IMR-90 (cell line): ENCODE results near the gene TRAK2. TPM values are rescaled to one million over a fixed set of nuclear protein-coding genes. Genes with fewer than 3 reads are reported as not detected.
"Not testable (repeated sequence)": the region's sequence is repeated elsewhere in the genome, so short reads cannot be mapped to it uniquely, and the experiment has no call there.

Experiments
- ATAC-seq: fragments of 200-7000 bp; cut with Tn5 transposase; 2 replicates; pipeline ENCODE4 v1.9.1; 2020; ENCODE audit warnings: low read depth, mild to moderate bottlenecking, moderate library complexity
- BruUV-seq: library from RNA; stranded (reverse); fragments of 400-500 nt; replicated peaks from 2 replicates; lab custom pipeline; 2021; lab: Mats Ljungman, UMichigan
- CTCF ChIA-PET: fragments of 300-600 bp; formaldehyde crosslinking; extraction: SDS; loops from one replicate; lab custom pipeline; 2021; ENCODE audit warnings: antibody characterized with exemption; lab: Yijun Ruan, JAX
- POLR2A ChIA-PET: fragments of 300-600 bp; sonication (Branson Sonifier 250); formaldehyde crosslinking; loops from one replicate; lab custom pipeline; 2022; ENCODE audit warnings: antibody characterized with exemption; ENCODE audit not compliant: unreplicated experiment; lab: Charles Lee
- DNase-seq: peaks from one replicate; pipeline ENCODE4 v3.0.0; 2013
- H2AFZ ChIP-seq: replicated peaks from 2 replicates; pipeline ENCODE3; 2013; ENCODE audit warnings: low read length, mild to moderate bottlenecking; ENCODE audit not compliant: poor library complexity
- H2AK5ac ChIP-seq: 2 replicates; pipeline ENCODE4 v1.6.1; 2013; ENCODE audit warnings: low read depth, low read length, inconsistent platforms
- H2AK9ac ChIP-seq: replicated peaks from 2 replicates; pipeline ENCODE3; 2013; ENCODE audit warnings: mild to moderate bottlenecking, low read depth, low read length, moderate library complexity; ENCODE audit not compliant: poor library complexity
- H2BK120ac ChIP-seq: 2 replicates; pipeline ENCODE4 v1.6.1; 2013; ENCODE audit warnings: low read depth, low read length, inconsistent platforms
- H2BK15ac ChIP-seq: 3 replicates; pipeline ENCODE4 v1.6.1; 2013; ENCODE audit warnings: low read depth, low read length, inconsistent platforms
- H2BK20ac ChIP-seq: 2 replicates; pipeline ENCODE4 v1.6.1; 2013; ENCODE audit warnings: low read depth, mild to moderate bottlenecking, inconsistent platforms, low read length, moderate library complexity
- H2BK5ac ChIP-seq: 2 replicates; pipeline ENCODE4 v1.6.1; 2013; ENCODE audit warnings: mild to moderate bottlenecking, low read depth, low read length, inconsistent platforms; ENCODE audit not compliant: poor library complexity, severe bottlenecking
- H3K14ac ChIP-seq: replicated peaks from 2 replicates; pipeline ENCODE4 v1.6.1; 2013; ENCODE audit warnings: low read depth, low read length, inconsistent platforms
- H3K18ac ChIP-seq: 2 replicates; pipeline ENCODE4 v1.6.1; 2013; ENCODE audit warnings: low read depth, low read length, control low read depth
- H3K23ac ChIP-seq: 2 replicates; pipeline ENCODE4 v1.6.1; 2013; ENCODE audit warnings: low read depth, low read length, inconsistent platforms
- H3K27ac ChIP-seq: 2 replicates; pipeline ENCODE4 v1.5.1; 2013; ENCODE audit warnings: mild to moderate bottlenecking, control low read depth, low read length; ENCODE audit not compliant: insufficient read depth
- H3K27me3 ChIP-seq: 2 replicates; pipeline ENCODE4 v1.6.1; 2013; ENCODE audit warnings: low read length; ENCODE audit not compliant: control insufficient read depth, insufficient read depth
- H3K36me3 ChIP-seq: 2 replicates; pipeline ENCODE4 v1.6.1; 2013; ENCODE audit warnings: low read length, mixed read lengths; ENCODE audit not compliant: control insufficient read depth, insufficient read depth
- H3K4ac ChIP-seq: 2 replicates; pipeline ENCODE4 v1.6.1; 2013; ENCODE audit warnings: low read depth, low read length, inconsistent platforms
- H3K4me1 ChIP-seq: 2 replicates; pipeline ENCODE4 v1.6.1; 2013; ENCODE audit warnings: low read length, mixed read lengths; ENCODE audit not compliant: control insufficient read depth, insufficient read depth
- H3K4me2 ChIP-seq: 2 replicates; pipeline ENCODE4 v1.6.1; 2013; ENCODE audit warnings: low read depth, mild to moderate bottlenecking, control low read depth, low read length, moderate library complexity
- H3K4me3 ChIP-seq: 2 replicates; pipeline ENCODE4 v1.5.1; 2013; ENCODE audit warnings: low read depth, mild to moderate bottlenecking, control low read depth, low read length, moderate library complexity; ENCODE audit not compliant: insufficient read depth
- H3K56ac ChIP-seq: 2 replicates; pipeline ENCODE4 v1.6.1; 2013; ENCODE audit warnings: low read length, inconsistent platforms; ENCODE audit not compliant: insufficient read depth; ENCODE audit errors: extremely low read depth
- H3K79me1 ChIP-seq, 2 experiments: 2 replicates each; pipeline ENCODE4 v1.6.1; 2013; ENCODE audit warnings: low read length in 2 of 2, inconsistent platforms in 1 of 2, low read depth in 1 of 2
- H3K9ac ChIP-seq: 2 replicates; pipeline ENCODE4 v1.6.1; 2013; ENCODE audit warnings: low read depth, low read length, control low read depth
- H3K9me1 ChIP-seq: 2 replicates; pipeline ENCODE4 v1.6.1; 2013; ENCODE audit warnings: low read length, inconsistent platforms; ENCODE audit not compliant: insufficient read depth
- H3K9me3 ChIP-seq: 2 replicates; pipeline ENCODE4 v1.6.1; 2013; ENCODE audit warnings: low read length; ENCODE audit not compliant: control insufficient read depth, insufficient read depth
- H4K20me1 ChIP-seq: 2 replicates; pipeline ENCODE4 v1.6.1; 2013; ENCODE audit warnings: low read length, inconsistent platforms; ENCODE audit not compliant: insufficient read depth
- H4K5ac ChIP-seq: 2 replicates; pipeline ENCODE4 v1.6.1; 2013; ENCODE audit warnings: mild to moderate bottlenecking, low read depth, low read length, control low read depth
- H4K8ac ChIP-seq, 2 experiments: 2 replicates each; pipeline ENCODE4 v1.6.1; 2013; ENCODE audit warnings: low read depth in 2 of 2, low read length in 2 of 2, control low read depth in 1 of 2, inconsistent platforms in 1 of 2
- H4K91ac ChIP-seq: 2 replicates; pipeline ENCODE4 v1.6.1; 2013; ENCODE audit warnings: low read depth, low read length, inconsistent platforms; ENCODE audit not compliant: insufficient read depth
- dilution Hi-C: fragments of 300-500 bp; cut with HindIII; formaldehyde crosslinking; loops from one replicate; pipeline ENCODE4 v1.14.3; 2018; ENCODE audit warnings: low sequenced_read_pairs; ENCODE audit not compliant: unreplicated experiment
- in situ Hi-C: fragments of 300-500 bp; cut with MboI; formaldehyde crosslinking; loops from 3 replicates; pipeline ENCODE4 v1.14.3; 2019; ENCODE audit warnings: low sequenced_read_pairs, inconsistent platforms, mixed read lengths
- intact Hi-C: fragments of 100-400 bp; cut with micrococcal nuclease; formaldehyde crosslinking; loops from 2 replicates; pipeline ENCODE4 v1.10.0; 2022
- polyA plus RNA-seq, 3 experiments: library from polyadenylated mRNA; depleted of rRNA; stranded (reverse); fragments of >200 nt; gene quantifications; 2 replicates each; pipeline ENCODE4 v1.2.3, GENCODE V29; 2012; ENCODE audit warnings: low replicate concordance in 1 of 3
- total RNA-seq: library from RNA; depleted of rRNA; stranded (reverse); fragments of >200 nt; gene quantifications from 2 replicates; pipeline ENCODE4 v1.2.3, GENCODE V29; 2012

Gene TRAK2
- total and polyA plus RNA-seq, 2 of the 4 experiments (the other 2 are of a cell fraction), result 13.1 to 65.4 TPM

DNA sequence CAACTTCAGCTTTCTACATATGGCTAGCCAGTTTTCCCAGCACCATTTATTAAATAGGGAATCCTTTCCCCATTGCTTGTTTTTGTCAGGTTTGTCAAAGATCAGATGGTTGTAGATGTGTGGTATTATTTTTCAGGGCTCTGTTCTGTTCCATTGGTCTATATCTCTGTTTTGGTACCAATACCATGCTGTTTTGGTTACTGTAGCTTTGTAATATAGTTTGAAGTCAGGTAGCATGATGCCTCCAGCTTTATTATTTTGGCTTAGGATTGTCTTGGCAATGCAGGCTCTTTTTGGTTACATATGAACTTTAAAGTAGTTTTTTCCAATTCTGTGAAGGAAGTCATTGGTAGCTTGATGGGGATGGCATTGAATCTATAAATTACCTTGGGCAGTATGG is 22.9 kb downstream of the TRAK2 start:
- H2AK5ac ChIP-seq, DNase-seq, H3K4me3 ChIP-seq, H3K4me1 ChIP-seq, H3K18ac ChIP-seq, H4K91ac ChIP-seq, H4K8ac ChIP-seq, ATAC-seq, H2BK5ac ChIP-seq, H2BK120ac ChIP-seq, H3K27ac ChIP-seq, H3K4ac ChIP-seq, H3K23ac ChIP-seq, H3K9me1 ChIP-seq, H3K9me3 ChIP-seq, H3K4me2 ChIP-seq, H3K27me3 ChIP-seq, in situ Hi-C loops, H3K36me3 ChIP-seq, BruUV-seq, H2BK20ac ChIP-seq, H4K20me1 ChIP-seq, intact Hi-C loops, H3K56ac ChIP-seq, POLR2A ChIA-PET, H2AFZ ChIP-seq, H2BK15ac ChIP-seq, dilution Hi-C loops, H2AK9ac ChIP-seq, H3K14ac ChIP-seq, H3K9ac ChIP-seq, CTCF ChIA-PET, H4K5ac ChIP-seq: not testable (repeated sequence)
- peaks cover 32 to 34% of the 10 kb centered on the region in 2 experiments for H3K79me1 ChIP-seq
